Mammary epithelial cell (primary cell): Measurements from ENCODE around the gene GNAI3.

Experiments
- EZH2 ChIP-seq: IDR thresholded peaks from 2 replicates; pipeline ENCODE4 v1.6.1; 2012; ENCODE audit warnings: low read length, inconsistent platforms, borderline replicate concordance
- TF ChIP-seq, protein P1 (sequence below), 2 donors: IDR thresholded peaks in 1 of 2; conservative IDR thresholded peaks in 1 of 2; 2 replicates each; pipeline ENCODE4 v1.5.1; 2011 to 2012; ENCODE audit warnings: inconsistent platforms in 2 of 2, low read length in 2 of 2, mild to moderate bottlenecking in 2 of 2, control low read depth in 1 of 2, low read depth in 1 of 2; ENCODE audit not compliant: insufficient read depth in 1 of 2; ENCODE audit errors: extremely low read depth in 1 of 2

GRCh38 chr1:109619576-109620400 lies 71.4 kb downstream of the GNAI3 start, which contains the start of the genes AMPD2 and GNAT2:
- TF ChIP-seq, protein P1, sequence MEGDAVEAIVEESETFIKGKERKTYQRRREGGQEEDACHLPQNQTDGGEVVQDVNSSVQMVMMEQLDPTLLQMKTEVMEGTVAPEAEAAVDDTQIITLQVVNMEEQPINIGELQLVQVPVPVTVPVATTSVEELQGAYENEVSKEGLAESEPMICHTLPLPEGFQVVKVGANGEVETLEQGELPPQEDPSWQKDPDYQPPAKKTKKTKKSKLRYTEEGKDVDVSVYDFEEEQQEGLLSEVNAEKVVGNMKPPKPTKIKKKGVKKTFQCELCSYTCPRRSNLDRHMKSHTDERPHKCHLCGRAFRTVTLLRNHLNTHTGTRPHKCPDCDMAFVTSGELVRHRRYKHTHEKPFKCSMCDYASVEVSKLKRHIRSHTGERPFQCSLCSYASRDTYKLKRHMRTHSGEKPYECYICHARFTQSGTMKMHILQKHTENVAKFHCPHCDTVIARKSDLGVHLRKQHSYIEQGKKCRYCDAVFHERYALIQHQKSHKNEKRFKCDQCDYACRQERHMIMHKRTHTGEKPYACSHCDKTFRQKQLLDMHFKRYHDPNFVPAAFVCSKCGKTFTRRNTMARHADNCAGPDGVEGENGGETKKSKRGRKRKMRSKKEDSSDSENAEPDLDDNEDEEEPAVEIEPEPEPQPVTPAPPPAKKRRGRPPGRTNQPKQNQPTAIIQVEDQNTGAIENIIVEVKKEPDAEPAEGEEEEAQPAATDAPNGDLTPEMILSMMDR (conservative IDR thresholded peaks at IDR 0.05 in 1 of 2, IDR thresholded peaks at IDR 0.05 in 1 of 2; ENCODE audit: extremely low read depth in 1 of 2, insufficient read depth in 1 of 2, low read depth in 1 of 2, low read length in 2 of 2), result no peak
- no peak for TF ChIP-seq EZH2
